Umbilical cord (tissue), 2 donors: ENCODE results near the gene SLC12A4. TPM values are rescaled to one million over a fixed set of nuclear protein-coding genes. Genes with fewer than 3 reads are reported as not detected.
"Not testable (repeated sequence)": the region's sequence is repeated elsewhere in the genome, so short reads cannot be mapped to it uniquely, and the experiment has no call there.

Experiments used
- DNase-seq: peaks from one replicate; pipeline ENCODE4 v3.0.0-alpha.2; 2015; ENCODE audit warnings: low spot score
- total RNA-seq: library from RNA; depleted of rRNA; stranded (reverse); fragments of >200 nt; gene quantifications from one replicate; pipeline ENCODE4 v1.2.3, GENCODE V29; 2014; ENCODE audit warnings: low replicate concordance; ENCODE audit not compliant: insufficient read depth

The SLC12A4 gene
- 40.0 TPM for total RNA-seq

GRCh38 chr16:67968400-67969253, at the start of gene SLC12A4:
SLC12A4 (minus strand) TSS chr16:67968637; CDS start chr16:67968553, 84 bp downstream.
- DNase-seq: peak; percentile 94

- no peak for DNase-seq
Observed at GRCh38 chr16:68015681-68016080, 47.2 kb upstream of the SLC12A4 start, which contains the start of gene DPEP2NB. DPEP2NB (minus strand) TSS chr16:68015911; CDS start chr16:68015770, 141 bp downstream.

DNA sequence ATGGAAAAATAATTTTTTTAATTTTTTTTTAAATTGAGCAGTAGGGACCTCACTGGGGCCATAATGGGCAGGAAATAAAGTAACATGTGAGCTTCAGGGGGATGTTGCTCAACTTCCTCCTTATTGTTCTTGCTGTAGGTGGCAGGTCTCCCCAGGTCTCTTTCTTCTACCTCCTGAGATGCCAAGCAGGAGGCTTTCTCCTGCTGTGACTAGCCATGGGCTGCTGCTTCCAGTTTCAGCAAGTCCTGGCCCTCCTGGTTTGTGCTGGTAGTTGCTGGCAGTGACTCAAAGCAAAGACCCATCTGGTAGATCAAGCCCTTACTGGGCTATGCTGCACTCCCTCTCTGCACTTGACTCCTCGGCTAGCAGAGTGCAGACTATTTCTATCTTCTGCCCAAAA, 45.0 kb upstream of the SLC12A4 start:
- no peak for DNase-seq

- DNase-seq: not testable (repeated sequence)
Observed at GRCh38 chr16:68009872-68010271, 41.4 kb upstream of the SLC12A4 start.

DNA sequence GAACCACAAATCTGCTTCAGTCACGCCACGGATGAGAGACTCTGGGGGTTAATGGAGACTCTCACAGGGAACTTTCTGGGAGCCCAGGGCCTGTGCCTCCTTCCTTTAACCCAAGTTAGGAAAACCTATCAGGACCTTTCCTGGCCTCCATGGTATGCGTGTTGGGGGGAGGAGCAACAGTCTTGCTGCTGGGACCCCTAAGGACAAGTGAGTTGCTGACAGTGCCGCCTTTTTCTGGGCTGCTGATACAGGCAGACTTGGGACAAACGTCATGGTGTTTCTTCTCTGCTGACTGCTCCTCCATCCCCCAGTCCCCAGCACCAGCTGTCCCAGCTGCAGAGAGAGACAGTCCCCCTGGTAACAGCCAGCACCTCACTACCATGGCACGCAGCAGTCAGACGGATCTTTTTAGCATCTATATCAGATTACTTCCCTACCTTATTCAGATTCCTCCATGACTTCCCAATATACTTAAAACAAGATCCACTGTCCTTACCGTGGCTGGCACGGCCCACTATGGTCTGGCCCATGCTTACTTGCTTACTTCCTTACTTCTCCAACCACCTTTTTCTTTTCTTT, 40.8 kb upstream of the SLC12A4 start:
- DNase-seq: no peak

DNA sequence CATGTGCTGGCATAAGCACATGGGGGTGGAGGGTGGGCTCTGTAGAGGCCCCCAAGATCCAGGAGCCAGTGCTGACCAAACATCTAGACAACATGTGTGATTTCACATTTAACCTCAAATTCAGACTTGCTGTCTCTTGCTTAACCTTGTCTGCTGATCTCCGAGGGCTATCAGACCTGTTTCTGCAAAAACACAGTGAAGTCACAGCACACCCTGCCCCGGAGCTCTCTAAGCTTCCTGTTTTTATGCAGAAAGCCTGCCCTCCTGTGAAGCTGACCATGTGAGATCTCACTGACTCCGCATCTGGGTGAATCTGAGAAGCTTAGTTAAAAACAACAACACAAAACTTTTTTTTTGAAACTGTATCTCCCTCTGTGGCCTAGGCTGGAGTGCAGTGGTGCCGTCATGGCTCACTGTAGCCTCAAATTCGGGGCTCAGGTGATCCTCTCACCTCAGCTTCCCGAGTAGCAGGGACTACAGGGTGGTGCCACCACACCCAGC, 37.4 kb upstream of the SLC12A4 start:
- peak; percentile 67 for DNase-seq

DNA sequence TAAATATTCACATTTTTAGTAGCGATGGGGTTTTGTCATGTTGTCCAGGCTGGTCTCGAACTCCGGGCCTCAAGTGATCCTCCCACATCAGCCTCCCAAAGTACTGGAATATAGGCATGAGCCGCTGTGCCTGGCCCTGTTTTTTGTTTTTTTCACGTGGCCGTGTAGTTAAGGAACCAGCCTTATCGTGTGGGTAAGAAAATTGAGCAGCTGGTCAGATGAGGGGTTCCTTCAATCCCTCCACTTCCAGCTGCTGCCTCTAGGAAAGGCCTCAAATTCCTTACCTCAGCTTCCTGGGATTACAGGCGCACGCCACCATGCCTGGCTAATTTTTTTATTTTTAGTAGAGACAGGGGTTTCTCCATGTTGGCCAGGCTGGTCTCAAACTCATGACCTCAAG, 36.8 kb upstream of the SLC12A4 start:
- no peak for DNase-seq

DNA sequence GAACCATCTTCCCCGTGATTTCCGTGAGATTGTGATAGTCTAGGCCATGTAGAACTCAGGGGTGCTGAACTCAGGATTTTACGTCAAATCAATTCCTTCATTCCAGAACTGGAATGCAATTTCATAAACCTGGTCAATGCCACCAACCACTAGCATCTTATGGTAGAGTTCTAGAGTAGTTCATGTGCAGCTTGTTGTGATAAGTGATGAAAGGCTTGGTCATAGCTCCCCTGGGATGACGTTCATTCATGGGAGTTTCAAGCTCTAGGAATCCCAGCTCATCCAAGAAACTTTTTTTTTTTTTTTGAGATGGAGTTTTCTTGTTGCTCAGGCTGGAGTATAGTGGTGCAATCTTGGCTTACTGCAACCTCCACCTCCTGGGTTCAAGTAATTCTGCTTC, 34.6 kb upstream of the SLC12A4 start:
- DNase-seq: no peak

DNA sequence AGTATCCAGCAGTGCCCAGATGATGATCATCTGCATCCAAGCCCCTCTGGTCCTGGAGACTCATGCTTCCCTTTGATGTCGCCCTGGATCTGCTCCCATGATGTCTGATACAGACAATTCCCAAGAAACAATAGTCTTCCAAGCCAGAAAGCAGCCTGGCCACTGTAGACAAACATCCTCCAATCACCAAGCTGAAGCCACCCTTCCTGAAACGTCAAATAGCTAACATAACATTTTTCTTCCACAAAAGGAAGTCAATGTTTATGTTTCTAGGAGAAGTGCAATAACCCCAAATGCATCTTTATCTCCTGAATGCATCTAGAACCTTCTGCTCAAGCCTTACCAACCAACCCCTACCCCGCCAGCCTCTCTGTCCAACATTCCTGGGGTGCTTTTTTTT, 32.0 kb upstream of the SLC12A4 start:
- DNase-seq: peak; percentile 14

- DNase-seq: no peak
Observed at GRCh38 chr16:67999985-68000384, 31.5 kb upstream of the SLC12A4 start.

GRCh38 chr16:67998779-67999688, 30.6 kb upstream of the SLC12A4 start, which contains the start of gene DPEP2:
DPEP2 (minus strand) TSS chr16:67999484; CDS start chr16:67993212, 6,272 bp downstream.
- DNase-seq: not testable (repeated sequence)

- DNase-seq: not testable (repeated sequence)
Observed at GRCh38 chr16:67998231-67998778, 29.9 kb upstream of the SLC12A4 start.

GRCh38 chr16:67996666-67997065, 28.2 kb upstream of the SLC12A4 start:
- DNase-seq: no peak

- DNase-seq: no peak
Observed at GRCh38 chr16:67995423-67995822, 27.0 kb upstream of the SLC12A4 start.

GRCh38 chr16:67994040-67994408, 25.6 kb upstream of the SLC12A4 start:
- DNase-seq: not testable (repeated sequence)

- peak; percentile 71 for DNase-seq
Observed at GRCh38 chr16:67993207-67994039, 25.0 kb upstream of the SLC12A4 start.

DNA sequence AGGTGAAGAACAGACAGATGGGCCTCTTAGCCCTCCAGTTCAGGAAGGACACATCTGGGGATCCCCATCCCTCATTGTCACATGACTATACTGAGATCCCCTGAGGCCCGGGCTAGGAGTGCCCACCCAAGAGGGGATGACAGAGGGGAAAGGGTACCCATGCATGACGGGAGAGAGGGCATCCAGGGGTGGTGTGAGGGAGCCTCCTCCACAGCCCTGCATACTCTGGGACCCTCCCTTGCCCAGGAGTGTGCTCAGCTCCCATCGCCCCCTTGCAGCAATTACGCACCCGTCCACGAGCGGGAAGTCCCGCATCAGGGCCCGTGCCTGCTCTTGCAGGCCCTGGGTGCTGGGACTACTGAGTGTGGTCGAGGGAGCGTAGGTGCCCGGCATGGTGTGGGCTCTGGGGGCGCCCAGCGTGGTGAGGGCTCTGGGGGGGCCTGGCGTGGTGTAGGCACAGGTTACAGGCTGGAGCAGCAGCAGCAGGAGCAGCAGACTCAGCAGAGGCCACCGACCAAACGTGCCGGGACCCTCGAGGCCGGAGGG, 24.3 kb upstream of the SLC12A4 start:
- no peak for DNase-seq

DNA sequence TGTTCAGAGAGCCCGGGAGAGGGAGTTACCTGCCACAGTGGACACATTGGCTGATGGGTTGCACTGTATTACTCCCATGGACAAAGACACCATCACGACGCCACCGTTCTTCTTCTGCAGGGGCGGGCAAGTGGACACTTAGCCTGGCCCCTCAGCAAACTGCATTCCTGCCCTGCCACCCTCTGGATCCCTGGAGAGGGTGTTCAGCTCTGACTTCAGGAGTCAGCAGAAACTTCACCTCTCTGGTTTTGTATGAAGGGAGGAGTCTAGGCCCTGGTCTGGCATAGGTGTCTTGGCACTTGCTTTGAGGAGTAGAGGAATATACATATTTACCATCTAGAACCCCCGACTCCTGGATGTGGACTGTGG, 21.6 kb upstream of the SLC12A4 start:
- DNase-seq: no peak

- DNase-seq: no peak
Observed at GRCh38 chr16:67989322-67990017, 21.0 kb upstream of the SLC12A4 start.
